OCI-LY1 (cell line): ENCODE data around the gene TUBG1.

ENCODE experiments used
- CTCF ChIP-seq: fragments of 200-600 bp; sonication (generic), shearing (Covaris generic); IDR thresholded peaks from 2 replicates; pipeline ENCODE4 v1.5.1; 2017; ENCODE audit warnings: mild to moderate bottlenecking, antibody characterized with exemption, low read length, moderate library complexity, mixed read lengths
- EZH2 ChIP-seq: fragments of 200-600 bp; sonication (generic), shearing (Covaris generic); IDR thresholded peaks from 2 replicates; pipeline ENCODE4 v1.8.0; 2017; ENCODE audit warnings: borderline replicate concordance, mixed run types, mild to moderate bottlenecking, antibody characterized with exemption, low read length, moderate library complexity, mixed read lengths

- no peak for TF ChIP-seq CTCF
- TF ChIP-seq EZH2, result no peak
Measured at GRCh38 chr17:42573095-42573494, 36.4 kb upstream of the TUBG1 start.
